AG09309 (cell line): ENCODE data around the gene CHST7.
A peak's percentile ranks its signal among the peaks of the same experiment; 100 is the strongest.

Experiments used
- DNase-seq: peaks from one replicate; pipeline ENCODE4 v3.0.0-alpha.2; 2010; ENCODE audit warnings: low read depth
- H3K4me3 ChIP-seq: 2 replicates; pipeline ENCODE4 v1.5.1; 2011; ENCODE audit warnings: mild to moderate bottlenecking, low read depth, low read length, moderate library complexity; ENCODE audit not compliant: control insufficient read depth
- CTCF ChIP-seq: IDR thresholded peaks from 2 replicates; pipeline ENCODE4 v1.5.1; 2011; ENCODE audit warnings: mild to moderate bottlenecking, low read depth, low read length, inconsistent platforms; ENCODE audit not compliant: insufficient read depth, control insufficient read depth; ENCODE audit errors: missing control alignments

The CHST7 gene

GRCh38 chrX:46573892-46574773 lies 568 bp downstream of the CHST7 start:
- peak overlapping the region; percentile 55 for H3K4me3 ChIP-seq
- DNase-seq, result no peak
- TF ChIP-seq CTCF, result no peak

- no peak for TF ChIP-seq CTCF
- peak overlapping the region; percentile 55 for H3K4me3 ChIP-seq
- DNase-seq, result no peak
Observed at GRCh38 chrX:46574774-46575381, 1.3 kb downstream of the CHST7 start.

- no peak for DNase-seq
- peak overlapping the region; percentile 37 for H3K4me3 ChIP-seq
- no peak for TF ChIP-seq CTCF
Observed at GRCh38 chrX:46575586-46575985, 2.0 kb downstream of the CHST7 start.

- peak overlapping the region; percentile 23 for H3K4me3 ChIP-seq
- no peak for DNase-seq
- TF ChIP-seq CTCF, result no peak
Observed at GRCh38 chrX:46575991-46576392, 2.4 kb downstream of the CHST7 start.

GRCh38 chrX:46576458-46576857 lies 2.9 kb downstream of the CHST7 start:
- DNase-seq, result no peak

More at GRCh38 chrX:46576458-46576857, 2.9 kb downstream of the CHST7 start:
- H3K4me3 ChIP-seq, result no peak overlapping the region
- no peak for TF ChIP-seq CTCF
